Fibroblast of mammary gland (primary cell): Measurements from ENCODE around the gene GNS.

Experiments used
- DNase-seq: peaks from one replicate; pipeline ENCODE4 v3.0.0-alpha.2; 2010; ENCODE audit warnings: low read depth
- H3K4me3 ChIP-seq: 2 replicates; pipeline ENCODE4 v1.5.1; 2011; ENCODE audit warnings: low read depth, mild to moderate bottlenecking, low read length, moderate library complexity; ENCODE audit not compliant: control insufficient read depth
- TF ChIP-seq, protein P1 (sequence below): conservative IDR thresholded peaks from 2 replicates; pipeline ENCODE4 v1.5.1; 2011; ENCODE audit warnings: low read depth, low read length, inconsistent platforms; ENCODE audit not compliant: control insufficient read depth, insufficient read depth

Gene GNS

DNA sequence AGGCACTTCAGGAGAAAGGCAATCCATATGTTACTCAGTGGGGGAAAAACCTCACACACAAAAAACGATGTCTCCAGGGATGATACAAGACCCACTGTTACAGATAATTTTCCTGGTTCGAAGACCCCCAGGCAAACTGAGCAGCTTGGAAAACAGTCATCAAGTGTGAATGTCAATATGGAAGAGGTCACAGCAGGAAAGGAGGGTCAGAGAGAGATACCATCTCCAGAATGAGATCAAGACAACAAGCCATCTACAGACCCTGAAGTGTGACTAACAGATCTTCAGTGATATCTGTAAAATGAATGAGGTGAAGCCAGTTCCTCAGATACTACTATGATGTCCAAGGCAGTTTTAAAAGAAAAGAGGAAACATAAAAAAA is 28.6 kb downstream of the GNS start:
- DNase-seq: no peak
- TF ChIP-seq, protein P1, sequence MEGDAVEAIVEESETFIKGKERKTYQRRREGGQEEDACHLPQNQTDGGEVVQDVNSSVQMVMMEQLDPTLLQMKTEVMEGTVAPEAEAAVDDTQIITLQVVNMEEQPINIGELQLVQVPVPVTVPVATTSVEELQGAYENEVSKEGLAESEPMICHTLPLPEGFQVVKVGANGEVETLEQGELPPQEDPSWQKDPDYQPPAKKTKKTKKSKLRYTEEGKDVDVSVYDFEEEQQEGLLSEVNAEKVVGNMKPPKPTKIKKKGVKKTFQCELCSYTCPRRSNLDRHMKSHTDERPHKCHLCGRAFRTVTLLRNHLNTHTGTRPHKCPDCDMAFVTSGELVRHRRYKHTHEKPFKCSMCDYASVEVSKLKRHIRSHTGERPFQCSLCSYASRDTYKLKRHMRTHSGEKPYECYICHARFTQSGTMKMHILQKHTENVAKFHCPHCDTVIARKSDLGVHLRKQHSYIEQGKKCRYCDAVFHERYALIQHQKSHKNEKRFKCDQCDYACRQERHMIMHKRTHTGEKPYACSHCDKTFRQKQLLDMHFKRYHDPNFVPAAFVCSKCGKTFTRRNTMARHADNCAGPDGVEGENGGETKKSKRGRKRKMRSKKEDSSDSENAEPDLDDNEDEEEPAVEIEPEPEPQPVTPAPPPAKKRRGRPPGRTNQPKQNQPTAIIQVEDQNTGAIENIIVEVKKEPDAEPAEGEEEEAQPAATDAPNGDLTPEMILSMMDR: no peak
- H3K4me3 ChIP-seq: no peak overlapping the region

DNA sequence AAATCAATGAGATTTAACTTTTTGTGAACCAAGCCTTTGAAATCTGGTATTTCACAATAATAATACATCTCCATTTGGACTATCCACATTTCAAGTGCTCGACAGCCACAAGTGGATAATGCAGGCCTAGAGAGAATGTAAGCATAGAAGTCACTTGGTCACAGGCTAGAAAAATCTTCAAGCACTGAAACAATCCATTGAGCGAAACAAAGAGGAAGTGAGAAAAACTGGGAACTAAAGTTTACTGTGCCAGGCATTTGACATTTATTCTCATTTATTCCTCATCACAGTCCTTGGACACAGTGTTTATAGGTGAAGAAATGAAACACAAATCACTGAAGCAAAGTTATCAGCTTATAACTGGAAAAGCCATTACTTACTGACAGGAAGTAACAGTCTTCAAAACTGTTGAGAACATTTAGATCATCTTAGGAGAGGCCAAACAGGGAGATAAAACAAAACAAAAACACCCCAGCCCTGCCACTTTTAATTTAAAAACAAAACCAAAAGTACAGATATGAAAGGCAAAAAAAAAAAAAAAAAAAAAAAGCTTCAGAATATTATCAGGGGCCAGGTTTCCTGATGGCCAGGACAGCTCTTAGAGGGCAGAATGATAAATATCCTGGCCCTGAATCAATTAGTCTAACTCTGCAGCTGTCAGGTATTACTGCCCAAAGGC is 29.2 kb downstream of the GNS start:
- no peak for DNase-seq

DNA sequence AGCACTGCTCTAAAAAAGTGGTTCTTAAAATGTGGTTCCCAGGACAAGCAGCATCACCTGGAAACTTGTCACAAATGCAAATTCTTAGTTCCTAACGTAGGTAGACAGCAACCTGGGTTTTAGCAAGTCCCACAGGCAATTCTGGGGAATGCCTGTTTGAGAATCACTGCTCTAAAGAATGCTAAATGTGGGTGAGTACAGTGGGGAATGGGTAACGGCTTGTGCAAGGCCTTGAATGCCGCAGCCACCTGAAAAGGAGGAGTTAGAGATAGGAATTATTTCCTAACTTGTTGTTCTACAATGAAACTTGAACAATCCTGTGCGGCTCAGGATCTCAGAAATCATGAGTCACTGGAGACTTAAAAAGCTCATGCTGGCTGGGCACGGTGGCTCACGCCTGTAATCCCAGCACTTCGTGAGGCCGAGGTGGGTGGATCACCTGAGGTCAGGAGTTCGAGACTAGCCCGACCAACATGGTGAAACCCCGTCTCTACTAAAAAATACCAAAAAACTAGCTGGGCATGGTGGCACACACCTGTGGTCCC is 34.9 kb downstream of the GNS start:
- no peak overlapping the region for H3K4me3 ChIP-seq
- TF ChIP-seq, protein P1: no peak
- no peak for DNase-seq

More for the DNA sequence above, 29.2 kb downstream of the GNS start:
- H3K4me3 ChIP-seq: no peak overlapping the region
- TF ChIP-seq, protein P1: no peak

DNA sequence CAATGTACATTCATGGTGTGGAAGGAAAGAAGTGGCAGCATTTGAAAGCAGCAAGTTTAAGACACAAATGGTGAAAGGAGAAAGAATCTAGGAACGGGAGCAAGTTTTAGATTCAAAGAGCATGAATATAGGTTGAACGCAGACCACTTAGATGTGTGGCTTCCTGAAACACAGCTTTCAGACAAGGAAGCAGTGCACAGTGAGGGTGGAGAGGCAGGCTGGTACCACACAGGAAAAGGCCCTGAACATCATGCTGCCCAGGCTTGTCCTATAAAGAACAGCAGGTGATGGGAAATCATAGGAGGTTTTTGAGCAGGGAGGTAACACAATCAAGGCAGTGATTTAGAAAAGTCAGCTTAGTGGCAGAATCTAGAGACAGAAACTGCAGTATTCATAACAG is 35.6 kb downstream of the GNS start:
- no peak for DNase-seq
- TF ChIP-seq, protein P1: no peak
- H3K4me3 ChIP-seq: no peak overlapping the region

DNA sequence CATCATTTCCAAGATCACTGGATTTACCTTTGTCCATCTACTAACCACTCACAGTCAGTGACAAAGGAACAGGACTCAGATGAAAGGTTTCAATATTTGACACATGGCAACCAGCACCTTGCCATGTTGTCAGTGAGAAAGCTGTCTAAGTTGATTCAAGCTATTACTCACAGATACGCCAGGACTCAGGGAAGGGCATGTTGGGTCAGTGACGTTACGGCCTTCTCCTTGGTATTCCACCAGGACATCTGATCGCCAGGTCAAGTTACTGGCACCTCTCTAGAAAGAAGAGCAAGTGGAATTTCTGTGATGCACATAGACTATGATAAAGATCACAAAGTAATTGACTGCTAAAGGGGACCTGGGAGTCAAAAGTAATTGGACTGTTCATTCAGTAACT is 36.4 kb downstream of the GNS start:
- no peak overlapping the region for H3K4me3 ChIP-seq
- TF ChIP-seq, protein P1: no peak
- DNase-seq: no peak

DNA sequence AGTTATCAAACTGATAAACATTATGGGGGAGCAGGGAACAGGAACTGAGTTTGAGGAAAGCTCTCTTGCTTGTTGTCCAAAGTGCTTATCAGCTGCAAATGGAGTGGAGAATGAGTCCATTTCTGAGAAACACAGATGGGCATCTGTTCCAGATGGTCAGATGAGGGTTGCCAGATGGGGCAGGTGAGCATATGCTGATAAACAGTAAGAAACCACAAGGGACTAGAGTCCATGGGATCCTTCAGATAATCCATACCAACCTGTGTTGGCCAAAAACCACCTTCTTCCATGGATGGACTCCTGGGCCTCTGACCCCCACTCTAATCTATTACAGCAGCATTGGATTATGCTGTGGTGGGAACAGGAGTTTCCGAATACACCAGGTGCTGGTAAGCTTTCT is 38.3 kb downstream of the GNS start:
- TF ChIP-seq, protein P1: no peak
- no peak overlapping the region for H3K4me3 ChIP-seq
- no peak for DNase-seq

DNA sequence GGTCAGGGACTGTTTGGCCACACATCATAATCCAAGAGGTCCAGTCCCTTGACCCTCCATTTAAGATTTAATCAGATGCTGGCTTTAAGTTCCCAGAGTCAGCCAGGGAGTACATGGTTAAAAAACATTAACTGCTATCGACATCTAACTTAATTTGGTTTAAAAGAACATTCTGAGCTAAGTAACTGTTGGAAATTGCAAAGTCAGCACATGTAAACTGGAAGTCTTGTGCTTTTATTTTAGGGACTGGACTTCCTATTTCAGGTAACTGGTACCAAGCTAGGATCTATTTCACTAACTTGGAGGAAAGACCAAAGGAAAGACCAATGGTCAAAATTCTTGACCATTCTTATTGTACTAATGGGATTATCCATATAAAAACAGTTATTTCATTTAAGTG is 40.6 kb downstream of the GNS start:
- no peak for DNase-seq
- TF ChIP-seq, protein P1: no peak
- H3K4me3 ChIP-seq: no peak overlapping the region
